GM12801 (cell line): ENCODE measurements around the gene SLC25A13.

Source experiments
- CTCF ChIP-seq: IDR thresholded peaks from one replicate; pipeline ENCODE4 v1.5.1; 2011; ENCODE audit warnings: control low read depth; ENCODE audit not compliant: insufficient read length; ENCODE audit errors: extremely low read depth

Gene SLC25A13

GRCh38 chr7:96248405-96248804 is 73.5 kb downstream of the SLC25A13 start:
- TF ChIP-seq CTCF = no peak

GRCh38 chr7:96246919-96247318 is 75.0 kb downstream of the SLC25A13 start:
- TF ChIP-seq CTCF = no peak

- no peak for TF ChIP-seq CTCF
Measured at GRCh38 chr7:96244992-96245292, 77.0 kb downstream of the SLC25A13 start.

- TF ChIP-seq CTCF = no peak
Measured at GRCh38 chr7:96244244-96244991, 77.5 kb downstream of the SLC25A13 start.

GRCh38 chr7:96243241-96243640 is 78.7 kb downstream of the SLC25A13 start:
- TF ChIP-seq CTCF = no peak

GRCh38 chr7:96241855-96242254 is 80.0 kb downstream of the SLC25A13 start:
- no peak for TF ChIP-seq CTCF

GRCh38 chr7:96238976-96239766 is 82.7 kb downstream of the SLC25A13 start:
- TF ChIP-seq CTCF = no peak
